Hepatocyte (in vitro differentiated cells): ENCODE results near the gene FBXO5. TPM values are rescaled to one million over a fixed set of nuclear protein-coding genes. Genes with fewer than 3 reads are reported as not detected.

ENCODE experiments used
- DNase-seq: peaks from one replicate; pipeline ENCODE4 v3.0.0-alpha.2; 2016; ENCODE audit warnings: low spot score
- H2AFZ ChIP-seq: fragments of 200-600 bp; sonication (generic); 2 replicates; pipeline ENCODE4 v1.6.0; 2016; ENCODE audit warnings: antibody characterized with exemption, mild to moderate bottlenecking
- H3K27ac ChIP-seq: fragments of 200-600 bp; sonication (generic); 2 replicates; pipeline ENCODE4 v1.5.1; 2016; ENCODE audit warnings: mild to moderate bottlenecking
- H3K27me3 ChIP-seq: fragments of 200-600 bp; sonication (generic); 2 replicates; pipeline ENCODE4 v1.6.1; 2016
- H3K36me3 ChIP-seq: fragments of 200-600 bp; sonication (generic); replicated peaks from 2 replicates; pipeline ENCODE4 v1.5.1; 2016; ENCODE audit warnings: low read depth; ENCODE audit not compliant: insufficient read depth
- H3K4me1 ChIP-seq: fragments of 200-600 bp; sonication (generic); 2 replicates; pipeline ENCODE4 v1.5.1; 2016; ENCODE audit warnings: mild to moderate bottlenecking, moderate library complexity; ENCODE audit not compliant: insufficient read depth
- H3K4me2 ChIP-seq: fragments of 200-600 bp; sonication (generic); 2 replicates; pipeline ENCODE4 v1.6.0; 2016
- H3K4me3 ChIP-seq: fragments of 200-600 bp; sonication (generic); 2 replicates; pipeline ENCODE4 v1.5.1; 2016; ENCODE audit warnings: mild to moderate bottlenecking
- H3K79me2 ChIP-seq: fragments of 200-600 bp; sonication (generic); 2 replicates; pipeline ENCODE4 v1.6.0; 2017; ENCODE audit warnings: mild to moderate bottlenecking
- H3K9me2 ChIP-seq: fragments of 200-600 bp; sonication (generic); replicated peaks from 2 replicates; pipeline ENCODE4 v1.6.0; 2017; ENCODE audit warnings: mild to moderate bottlenecking; ENCODE audit not compliant: insufficient read depth
- H3K9me3 ChIP-seq: fragments of 200-600 bp; sonication (generic); 2 replicates; pipeline ENCODE4 v1.5.1; 2016; ENCODE audit warnings: low read depth, mild to moderate bottlenecking
- H4K20me1 ChIP-seq: fragments of 200-600 bp; sonication (generic); 2 replicates; pipeline ENCODE4 v1.6.0; 2016; ENCODE audit warnings: mild to moderate bottlenecking; ENCODE audit not compliant: insufficient read depth, poor library complexity, severe bottlenecking
- EZH2 ChIP-seq: fragments of 200-600 bp; sonication (generic); IDR thresholded peaks from 2 replicates; pipeline ENCODE4 v1.6.1; 2016; ENCODE audit warnings: antibody characterized with exemption, mild to moderate bottlenecking, borderline replicate concordance
- EZH2phosphoT487 ChIP-seq: fragments of 200-600 bp; sonication (generic); IDR thresholded peaks from one replicate; pipeline ENCODE4 v1.6.1; 2018; ENCODE audit warnings: antibody characterized with exemption, mild to moderate bottlenecking, low read depth, moderate library complexity; ENCODE audit not compliant: unreplicated experiment, severe bottlenecking
- WGBS: methylation state at CpG from one replicate; pipeline ENCODE4 v1.1.6; 2016; ENCODE audit warnings: low lambda C conversion rate; ENCODE audit errors: missing lambda C conversion rate; 5-methylcytosine and 5-hydroxymethylcytosine counted together
- polyA plus RNA-seq: library from polyadenylated mRNA; unstranded; fragments of >200 nt; fragmentation: Nextera tagmentation; extraction: Ambion mirVana; gene quantifications from 2 replicates; pipeline ENCODE4 v1.2.1, GENCODE V29; 2016
- total RNA-seq: library from RNA; depleted of rRNA; stranded (reverse); fragments of >200 nt; gene quantifications from 2 replicates; pipeline ENCODE4 v1.2.3, GENCODE V29; 2014
- TF ChIP-seq, protein P1 (sequence below): fragments of 200-600 bp; sonication (generic); IDR thresholded peaks from 2 replicates; pipeline ENCODE4 v1.5.1; 2016; ENCODE audit warnings: antibody characterized with exemption, mild to moderate bottlenecking; ENCODE audit not compliant: poor library complexity

Gene FBXO5
- total and polyA plus RNA-seq, 2 experiments from 2014 or later: 4.7 to 9.2 TPM

GRCh38 chr6:152977556-152977955 is 5.3 kb downstream of the FBXO5 start:
- DNase-seq: no peak
- Histone ChIP-seq H4K20me1 (peaks cover 40% of the 10 kb centered on the region), H3K9me2 (no peaks in the 10 kb centered on the region), H2AFZ (no peak overlapping the region), H3K79me2 (peaks cover 91% of the 10 kb centered on the region), H3K4me1 (peaks cover 19% of the 10 kb centered on the region), H3K27me3 (no peaks in the 10 kb centered on the region), H3K4me3 (no peak overlapping the region), H3K27ac (no peak overlapping the region), H3K9me3 (no peaks in the 10 kb centered on the region), H3K36me3 (no peaks in the 10 kb centered on the region), H3K4me2 (no peak overlapping the region)
- TF ChIP-seq, protein P1, sequence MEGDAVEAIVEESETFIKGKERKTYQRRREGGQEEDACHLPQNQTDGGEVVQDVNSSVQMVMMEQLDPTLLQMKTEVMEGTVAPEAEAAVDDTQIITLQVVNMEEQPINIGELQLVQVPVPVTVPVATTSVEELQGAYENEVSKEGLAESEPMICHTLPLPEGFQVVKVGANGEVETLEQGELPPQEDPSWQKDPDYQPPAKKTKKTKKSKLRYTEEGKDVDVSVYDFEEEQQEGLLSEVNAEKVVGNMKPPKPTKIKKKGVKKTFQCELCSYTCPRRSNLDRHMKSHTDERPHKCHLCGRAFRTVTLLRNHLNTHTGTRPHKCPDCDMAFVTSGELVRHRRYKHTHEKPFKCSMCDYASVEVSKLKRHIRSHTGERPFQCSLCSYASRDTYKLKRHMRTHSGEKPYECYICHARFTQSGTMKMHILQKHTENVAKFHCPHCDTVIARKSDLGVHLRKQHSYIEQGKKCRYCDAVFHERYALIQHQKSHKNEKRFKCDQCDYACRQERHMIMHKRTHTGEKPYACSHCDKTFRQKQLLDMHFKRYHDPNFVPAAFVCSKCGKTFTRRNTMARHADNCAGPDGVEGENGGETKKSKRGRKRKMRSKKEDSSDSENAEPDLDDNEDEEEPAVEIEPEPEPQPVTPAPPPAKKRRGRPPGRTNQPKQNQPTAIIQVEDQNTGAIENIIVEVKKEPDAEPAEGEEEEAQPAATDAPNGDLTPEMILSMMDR: no peak
- TF ChIP-seq EZH2phosphoT487 (no peak), EZH2 (no peak)

DNA sequence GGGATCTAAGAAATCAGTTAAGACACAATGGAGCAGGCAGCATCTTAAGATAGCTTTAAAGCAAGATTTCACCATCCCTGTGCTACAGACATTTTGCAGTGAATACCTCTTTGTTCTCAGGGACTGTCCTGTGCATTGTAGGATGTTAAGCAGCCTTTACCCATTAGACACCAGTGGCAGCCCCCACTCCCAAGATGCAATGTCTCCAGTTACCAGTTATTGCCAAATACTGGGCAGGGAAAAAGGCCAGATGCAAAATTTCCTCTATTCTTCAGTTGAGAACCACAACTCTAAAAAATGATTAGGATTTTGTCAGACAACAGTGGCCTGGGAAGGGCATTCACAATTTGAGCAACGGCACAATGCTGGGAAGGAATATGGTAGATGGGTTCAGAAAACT is 6.1 kb downstream of the FBXO5 start:
- Histone ChIP-seq H3K79me2 (peaks cover 83% of the 10 kb centered on the region), H2AFZ (no peak overlapping the region), H4K20me1 (peaks cover 32% of the 10 kb centered on the region), H3K27me3 (no peaks in the 10 kb centered on the region), H3K9me3 (no peaks in the 10 kb centered on the region), H3K27ac (no peak overlapping the region), H3K36me3 (no peaks in the 10 kb centered on the region), H3K4me1 (peaks cover 13% of the 10 kb centered on the region), H3K4me3 (no peak overlapping the region), H3K4me2 (no peak overlapping the region), H3K9me2 (no peaks in the 10 kb centered on the region)
- TF ChIP-seq EZH2 (no peak), EZH2phosphoT487 (no peak)
- TF ChIP-seq, protein P1: no peak
- DNase-seq: no peak
- 96% methylated on average over 1 of the region's 1 CpG for WGBS

DNA sequence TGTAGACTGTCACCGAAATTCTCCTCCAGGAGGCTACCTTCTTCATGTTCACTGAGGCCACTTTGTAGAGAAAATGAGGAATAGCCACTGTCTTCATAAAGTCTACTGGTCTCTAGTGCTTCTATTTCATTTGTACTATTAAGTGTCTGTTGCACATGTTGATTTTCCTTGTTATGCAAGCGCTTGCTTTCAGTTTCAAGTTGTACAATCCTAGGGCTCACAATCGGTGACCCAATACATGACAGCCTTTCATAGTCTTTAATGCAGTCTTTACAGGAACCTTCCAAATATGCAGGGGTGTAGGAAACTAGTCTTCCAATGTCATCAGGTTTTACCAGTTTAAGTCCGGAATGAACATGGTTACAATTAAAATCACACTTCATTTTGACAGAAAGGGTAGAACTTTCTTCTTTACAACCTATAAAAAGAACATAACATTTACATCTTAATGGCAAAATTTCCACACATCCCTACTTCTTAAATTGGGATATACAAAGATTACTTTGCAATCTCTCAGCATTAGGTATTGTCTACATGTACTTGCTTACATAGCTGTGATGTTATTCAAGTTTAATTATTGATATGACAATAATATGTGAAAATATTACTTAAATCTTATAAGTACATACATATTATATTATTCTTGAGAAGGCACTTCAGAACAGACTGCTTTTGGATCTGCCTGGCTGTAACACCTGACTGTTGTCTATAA is 7.5 kb downstream of the FBXO5 start:
- no peak overlapping the region for H3K27ac ChIP-seq
- H2AFZ ChIP-seq: no peak overlapping the region
- peaks cover 18% of the 10 kb centered on the region for H4K20me1 ChIP-seq
- no peak overlapping the region for H3K4me3 ChIP-seq
- H3K79me2 ChIP-seq: peaks cover 69% of the 10 kb centered on the region
- no peaks in the 10 kb centered on the region for H3K9me3 ChIP-seq
- no peaks in the 10 kb centered on the region for H3K9me2 ChIP-seq
- DNase-seq: no peak
- 87% methylated on average over 4 of the region's 4 CpGs for WGBS
- no peak for TF ChIP-seq EZH2phosphoT487
- TF ChIP-seq, protein P1: no peak
- H3K4me2 ChIP-seq: no peak overlapping the region
- no peaks in the 10 kb centered on the region for H3K4me1 ChIP-seq
- H3K27me3 ChIP-seq: no peaks in the 10 kb centered on the region
- no peaks in the 10 kb centered on the region for H3K36me3 ChIP-seq
